PC-3 (cell line): ENCODE results near the gene HLTF. TPM values are rescaled to one million over a fixed set of nuclear protein-coding genes. Genes with fewer than 3 reads are reported as not detected.

Source experiments
- ATAC-seq: fragments of 200-7000 bp; cut with Tn5 transposase; 2 replicates; pipeline ENCODE4 v1.9.1; 2020; ENCODE audit warnings: mild to moderate bottlenecking, moderate library complexity
- BruUV-seq: library from RNA; stranded (reverse); fragments of 400-500 nt; replicated peaks from 2 replicates; lab custom pipeline; 2021; lab: Mats Ljungman, UMichigan
- CTCF ChIA-PET: fragments of 300-600 bp; sonication (Branson Sonifier 250); formaldehyde crosslinking; loops from one replicate; lab custom pipeline; 2022; ENCODE audit warnings: antibody characterized with exemption; lab: Charles Lee
- POLR2A ChIA-PET: fragments of 300-600 bp; sonication (Branson Sonifier 250); formaldehyde crosslinking; loops from one replicate; lab custom pipeline; 2022; ENCODE audit warnings: antibody characterized with exemption; ENCODE audit not compliant: unreplicated experiment; lab: Charles Lee
- DNase-seq: peaks from one replicate; pipeline ENCODE4 v3.0.0-alpha.2; 2015
- H2AFZ ChIP-seq: fragments of 300-600 bp; sonication (generic); 2 replicates; pipeline ENCODE4 v1.6.0; 2016; ENCODE audit warnings: antibody characterized with exemption, low read length
- H3F3A ChIP-seq: fragments of 300-600 bp; sonication (generic); one replicate; pipeline ENCODE4 v1.6.0; 2017; ENCODE audit warnings: antibody characterized with exemption, low read length, control low read depth, mild to moderate bottlenecking; ENCODE audit not compliant: unreplicated experiment
- H3K27ac ChIP-seq: fragments of 300-600 bp; sonication (generic); 2 replicates; pipeline ENCODE4 v1.5.1; 2016; ENCODE audit warnings: mild to moderate bottlenecking, low read length
- H3K27me3 ChIP-seq: fragments of 300-600 bp; sonication (generic); 2 replicates; pipeline ENCODE4 v1.6.1; 2016; ENCODE audit warnings: low read length, mixed read lengths
- H3K36me3 ChIP-seq: fragments of 300-600 bp; sonication (generic); 2 replicates; pipeline ENCODE4 v1.6.1; 2016; ENCODE audit warnings: low read depth, mixed run types, low read length, mixed read lengths
- H3K4me1 ChIP-seq: fragments of 300-600 bp; sonication (generic); 2 replicates; pipeline ENCODE4 v1.5.1; 2016; ENCODE audit warnings: low read length; ENCODE audit not compliant: insufficient read depth
- H3K4me2 ChIP-seq: fragments of 300-600 bp; sonication (generic); 2 replicates; pipeline ENCODE4 v1.6.0; 2016; ENCODE audit warnings: low read length
- H3K4me3 ChIP-seq: fragments of 300-600 bp; sonication (generic); 2 replicates; pipeline ENCODE4 v1.5.1; 2016; ENCODE audit warnings: mild to moderate bottlenecking, low read length, mixed read lengths
- H3K79me2 ChIP-seq: fragments of 300-600 bp; sonication (generic); 2 replicates; pipeline ENCODE4 v1.6.1; 2017; ENCODE audit warnings: low read length, mixed read lengths
- H3K9ac ChIP-seq: fragments of 300-600 bp; sonication (generic); 2 replicates; pipeline ENCODE4 v1.6.0; 2016; ENCODE audit warnings: mild to moderate bottlenecking, low read length
- H3K9me2 ChIP-seq: fragments of 300-600 bp; sonication (generic); replicated peaks from 2 replicates; pipeline ENCODE4 v1.6.1; 2016; ENCODE audit warnings: mixed run types, low read length, mixed read lengths
- H3K9me3 ChIP-seq: fragments of 300-600 bp; sonication (generic); 2 replicates; pipeline ENCODE4 v1.6.1; 2016; ENCODE audit warnings: low read length, mixed read lengths
- H4K20me1 ChIP-seq: fragments of 300-600 bp; sonication (generic); 2 replicates; pipeline ENCODE4 v1.6.1; 2016; ENCODE audit warnings: low read length, mixed read lengths
- EZH2 ChIP-seq: fragments of 300-600 bp; sonication (generic); IDR thresholded peaks from one replicate; pipeline ENCODE4 v1.6.1; 2017; ENCODE audit warnings: antibody characterized with exemption, mild to moderate bottlenecking, low read length; ENCODE audit not compliant: unreplicated experiment
- EZH2phosphoT487 ChIP-seq: fragments of 300-600 bp; sonication (generic); IDR thresholded peaks from 2 replicates; pipeline ENCODE4 v1.6.1; 2018; ENCODE audit warnings: mild to moderate bottlenecking, antibody characterized with exemption, low read length, borderline replicate concordance
- intact Hi-C: fragments of 100-400 bp; cut with micrococcal nuclease; formaldehyde crosslinking; loops from 2 replicates; pipeline ENCODE4 v1.9.0; 2023
- total RNA-seq: library from RNA; depleted of rRNA; stranded (reverse); fragments of >200 nt; gene quantifications from 2 replicates; pipeline ENCODE4 v1.2.3, GENCODE V29; 2014
- TF ChIP-seq, protein P1 (sequence below): fragments of 300-600 bp; sonication (generic); conservative IDR thresholded peaks from 2 replicates; pipeline ENCODE4 v1.5.1; 2017; ENCODE audit warnings: antibody characterized with exemption, low read depth, mild to moderate bottlenecking, low read length

The HLTF gene
- total RNA-seq, 1 experiment from 2014 or later = 43.3 TPM

GRCh38 chr3:149077628-149078027, 8.7 kb downstream of the HLTF start:
- H3F3A ChIP-seq = no peaks in the 10 kb centered on the region
- BruUV-seq = no TSS peak
- no peak overlapping the region for H3K4me2 ChIP-seq
- H3K79me2 ChIP-seq = peaks cover 43% of the 10 kb centered on the region
- H3K27me3 ChIP-seq = no peaks in the 10 kb centered on the region
- intact Hi-C loops = no loop called here
- no peaks in the 10 kb centered on the region; the same call in 1 of the 2 replicates for H3K4me1 ChIP-seq
- ChIA-PET CTCF (no interaction called here), POLR2A (interaction anchor here (0.6 kb wide), 1 partner anchor 300 kb away, joined by 5 read pairs; the partner anchor contains the start of gene TM4SF1)
- no peak for TF ChIP-seq EZH2phosphoT487
- TF ChIP-seq, protein P1, sequence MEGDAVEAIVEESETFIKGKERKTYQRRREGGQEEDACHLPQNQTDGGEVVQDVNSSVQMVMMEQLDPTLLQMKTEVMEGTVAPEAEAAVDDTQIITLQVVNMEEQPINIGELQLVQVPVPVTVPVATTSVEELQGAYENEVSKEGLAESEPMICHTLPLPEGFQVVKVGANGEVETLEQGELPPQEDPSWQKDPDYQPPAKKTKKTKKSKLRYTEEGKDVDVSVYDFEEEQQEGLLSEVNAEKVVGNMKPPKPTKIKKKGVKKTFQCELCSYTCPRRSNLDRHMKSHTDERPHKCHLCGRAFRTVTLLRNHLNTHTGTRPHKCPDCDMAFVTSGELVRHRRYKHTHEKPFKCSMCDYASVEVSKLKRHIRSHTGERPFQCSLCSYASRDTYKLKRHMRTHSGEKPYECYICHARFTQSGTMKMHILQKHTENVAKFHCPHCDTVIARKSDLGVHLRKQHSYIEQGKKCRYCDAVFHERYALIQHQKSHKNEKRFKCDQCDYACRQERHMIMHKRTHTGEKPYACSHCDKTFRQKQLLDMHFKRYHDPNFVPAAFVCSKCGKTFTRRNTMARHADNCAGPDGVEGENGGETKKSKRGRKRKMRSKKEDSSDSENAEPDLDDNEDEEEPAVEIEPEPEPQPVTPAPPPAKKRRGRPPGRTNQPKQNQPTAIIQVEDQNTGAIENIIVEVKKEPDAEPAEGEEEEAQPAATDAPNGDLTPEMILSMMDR = no peak
- TF ChIP-seq EZH2 = no peak
- H3K9ac ChIP-seq = no peak overlapping the region
- H3K9me3 ChIP-seq = no peaks in the 10 kb centered on the region
- ATAC-seq = no peak
- no peaks in the 10 kb centered on the region for H4K20me1 ChIP-seq
- H2AFZ ChIP-seq = no peak overlapping the region
- H3K36me3 ChIP-seq = peaks cover 21% of the 10 kb centered on the region; the same call in 1 of the 2 replicates
- no peaks in the 10 kb centered on the region for H3K9me2 ChIP-seq
- no peak for DNase-seq
- no peak overlapping the region for H3K4me3 ChIP-seq
- no peak overlapping the region for H3K27ac ChIP-seq

DNA sequence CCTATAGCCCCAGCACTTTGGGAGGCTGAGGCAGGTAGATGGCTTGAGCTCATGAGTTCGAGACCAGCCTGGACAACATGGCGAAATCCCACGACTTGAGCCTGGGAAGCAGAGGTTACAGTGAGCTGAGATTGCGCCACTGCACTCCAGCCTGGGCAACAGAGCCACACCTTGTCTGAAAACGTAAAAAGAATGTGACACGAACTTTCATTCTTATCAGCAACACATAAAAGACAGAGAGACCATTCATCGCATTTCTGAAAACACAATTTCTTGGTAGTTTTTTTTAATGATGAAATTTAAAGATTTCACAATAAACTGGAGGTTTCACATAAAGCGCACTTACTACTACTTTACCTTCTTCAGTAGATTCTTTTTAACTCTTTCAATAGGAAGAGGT, 18.4 kb downstream of the HLTF start:
- no peak overlapping the region for H3K4me2 ChIP-seq
- H3K4me3 ChIP-seq = no peak overlapping the region
- no peak overlapping the region for H3K9ac ChIP-seq
- no peaks in the 10 kb centered on the region for H3F3A ChIP-seq
- no peak overlapping the region for H3K27ac ChIP-seq
- POLR2A ChIA-PET = no interaction called here
- H3K36me3 ChIP-seq = peaks cover 32% of the 10 kb centered on the region
- intact Hi-C loops = no loop called here
- TF ChIP-seq EZH2 (no peak), EZH2phosphoT487 (no peak)
- TF ChIP-seq, protein P1 = no peak
- CTCF ChIA-PET = no interaction called here
- H3K9me2 ChIP-seq = no peaks in the 10 kb centered on the region
- H3K27me3 ChIP-seq = no peaks in the 10 kb centered on the region
- no TSS peak for BruUV-seq
- H3K4me1 ChIP-seq = no peaks in the 10 kb centered on the region
- H4K20me1 ChIP-seq = no peaks in the 10 kb centered on the region
- H3K79me2 ChIP-seq = no peaks in the 10 kb centered on the region
- no peak overlapping the region for H2AFZ ChIP-seq
- ATAC-seq (no peak), DNase-seq (no peak)
- H3K9me3 ChIP-seq = no peaks in the 10 kb centered on the region

GRCh38 chr3:149061776-149062175, 24.6 kb downstream of the HLTF start:
- H2AFZ ChIP-seq = no peak overlapping the region
- no peaks in the 10 kb centered on the region for H3F3A ChIP-seq
- no peaks in the 10 kb centered on the region for H3K27me3 ChIP-seq
- no peaks in the 10 kb centered on the region for H3K79me2 ChIP-seq
- ATAC-seq = no peak
- H3K36me3 ChIP-seq = peaks cover 34% of the 10 kb centered on the region; the same call in 1 of the 2 replicates
- no peak overlapping the region for H3K9ac ChIP-seq
- BruUV-seq = no TSS peak
- TF ChIP-seq EZH2 (no peak), EZH2phosphoT487 (no peak)
- TF ChIP-seq, protein P1 = no peak
- H3K4me1 ChIP-seq = no peaks in the 10 kb centered on the region
- H3K9me2 ChIP-seq = no peaks in the 10 kb centered on the region
- ChIA-PET POLR2A (no interaction called here), CTCF (no interaction called here)
- H3K9me3 ChIP-seq = no peaks in the 10 kb centered on the region
- H3K4me2 ChIP-seq = no peak overlapping the region
- H3K4me3 ChIP-seq = no peak overlapping the region
- H4K20me1 ChIP-seq = no peaks in the 10 kb centered on the region
- H3K27ac ChIP-seq = no peak overlapping the region
- intact Hi-C loops = no loop called here
- no peak for DNase-seq
